ENCODE measurements around the gene FRMPD1.

DNA sequence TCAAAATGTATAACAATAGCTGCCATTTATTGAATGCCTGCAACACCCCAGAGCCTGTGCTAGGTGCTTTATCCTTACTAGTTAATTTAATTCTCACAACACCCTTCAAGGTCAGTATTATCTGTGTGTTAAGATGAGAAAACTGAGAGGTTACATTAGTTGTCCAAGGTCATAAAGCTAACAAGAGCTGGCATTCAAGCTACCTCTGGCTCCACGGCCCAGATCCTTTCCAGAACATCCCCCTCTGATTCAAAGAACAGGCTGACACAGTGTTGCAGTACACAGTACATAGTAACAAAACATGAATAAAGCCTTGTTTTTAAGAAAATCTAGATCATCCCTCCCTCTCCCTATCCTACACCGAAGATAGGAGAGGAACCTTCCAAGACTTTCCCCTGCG, 9.4 kb upstream of the FRMPD1 start:
- no peak for TF ChIP-seq POLR2AphosphoS5 (IDR thresholded peaks at IDR 0.05)
- TF ChIP-seq, protein P1, sequence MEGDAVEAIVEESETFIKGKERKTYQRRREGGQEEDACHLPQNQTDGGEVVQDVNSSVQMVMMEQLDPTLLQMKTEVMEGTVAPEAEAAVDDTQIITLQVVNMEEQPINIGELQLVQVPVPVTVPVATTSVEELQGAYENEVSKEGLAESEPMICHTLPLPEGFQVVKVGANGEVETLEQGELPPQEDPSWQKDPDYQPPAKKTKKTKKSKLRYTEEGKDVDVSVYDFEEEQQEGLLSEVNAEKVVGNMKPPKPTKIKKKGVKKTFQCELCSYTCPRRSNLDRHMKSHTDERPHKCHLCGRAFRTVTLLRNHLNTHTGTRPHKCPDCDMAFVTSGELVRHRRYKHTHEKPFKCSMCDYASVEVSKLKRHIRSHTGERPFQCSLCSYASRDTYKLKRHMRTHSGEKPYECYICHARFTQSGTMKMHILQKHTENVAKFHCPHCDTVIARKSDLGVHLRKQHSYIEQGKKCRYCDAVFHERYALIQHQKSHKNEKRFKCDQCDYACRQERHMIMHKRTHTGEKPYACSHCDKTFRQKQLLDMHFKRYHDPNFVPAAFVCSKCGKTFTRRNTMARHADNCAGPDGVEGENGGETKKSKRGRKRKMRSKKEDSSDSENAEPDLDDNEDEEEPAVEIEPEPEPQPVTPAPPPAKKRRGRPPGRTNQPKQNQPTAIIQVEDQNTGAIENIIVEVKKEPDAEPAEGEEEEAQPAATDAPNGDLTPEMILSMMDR (IDR thresholded peaks at IDR 0.05), result no peak
- TF ChIP-seq POLR2A (IDR thresholded peaks at IDR 0.05; ENCODE audit: low read depth), result no peak
